ENCODE measurements around the gene LMTK3.

DNA sequence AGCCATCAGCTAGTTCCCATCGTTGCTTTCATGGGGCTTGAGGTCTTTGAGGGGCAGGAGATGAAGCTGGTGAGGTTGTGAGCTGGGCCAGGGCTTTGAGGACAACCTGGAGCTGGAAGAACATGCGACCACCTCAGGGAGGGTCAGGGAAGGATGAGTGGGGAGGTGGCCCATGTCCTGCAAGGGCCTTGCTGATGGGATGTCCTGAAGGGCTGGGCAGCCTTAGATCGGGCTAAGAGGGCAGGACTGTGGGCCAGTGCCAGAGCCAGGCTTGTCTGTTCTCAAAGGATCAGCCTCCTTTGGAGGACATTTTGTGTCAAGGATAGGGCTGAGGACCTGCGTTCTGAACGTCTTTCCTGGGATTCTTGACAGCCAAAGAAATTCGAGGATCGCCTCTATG lies 31.9 kb downstream of the LMTK3 start:
- TF ChIP-seq, protein P1, sequence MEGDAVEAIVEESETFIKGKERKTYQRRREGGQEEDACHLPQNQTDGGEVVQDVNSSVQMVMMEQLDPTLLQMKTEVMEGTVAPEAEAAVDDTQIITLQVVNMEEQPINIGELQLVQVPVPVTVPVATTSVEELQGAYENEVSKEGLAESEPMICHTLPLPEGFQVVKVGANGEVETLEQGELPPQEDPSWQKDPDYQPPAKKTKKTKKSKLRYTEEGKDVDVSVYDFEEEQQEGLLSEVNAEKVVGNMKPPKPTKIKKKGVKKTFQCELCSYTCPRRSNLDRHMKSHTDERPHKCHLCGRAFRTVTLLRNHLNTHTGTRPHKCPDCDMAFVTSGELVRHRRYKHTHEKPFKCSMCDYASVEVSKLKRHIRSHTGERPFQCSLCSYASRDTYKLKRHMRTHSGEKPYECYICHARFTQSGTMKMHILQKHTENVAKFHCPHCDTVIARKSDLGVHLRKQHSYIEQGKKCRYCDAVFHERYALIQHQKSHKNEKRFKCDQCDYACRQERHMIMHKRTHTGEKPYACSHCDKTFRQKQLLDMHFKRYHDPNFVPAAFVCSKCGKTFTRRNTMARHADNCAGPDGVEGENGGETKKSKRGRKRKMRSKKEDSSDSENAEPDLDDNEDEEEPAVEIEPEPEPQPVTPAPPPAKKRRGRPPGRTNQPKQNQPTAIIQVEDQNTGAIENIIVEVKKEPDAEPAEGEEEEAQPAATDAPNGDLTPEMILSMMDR (IDR thresholded peaks at IDR 0.05 in 8 of 11, conservative IDR thresholded peaks at IDR 0.05 in 3 of 11): no peak
- TF ChIP-seq POLR2A (IDR thresholded peaks at IDR 0.05) (no peak), POLR2AphosphoS5 (IDR thresholded peaks at IDR 0.05) (peak in 1 of 3 donors; percentile 3)
